ENCODE results near the gene TM4SF4.

The TM4SF4 gene

DNA sequence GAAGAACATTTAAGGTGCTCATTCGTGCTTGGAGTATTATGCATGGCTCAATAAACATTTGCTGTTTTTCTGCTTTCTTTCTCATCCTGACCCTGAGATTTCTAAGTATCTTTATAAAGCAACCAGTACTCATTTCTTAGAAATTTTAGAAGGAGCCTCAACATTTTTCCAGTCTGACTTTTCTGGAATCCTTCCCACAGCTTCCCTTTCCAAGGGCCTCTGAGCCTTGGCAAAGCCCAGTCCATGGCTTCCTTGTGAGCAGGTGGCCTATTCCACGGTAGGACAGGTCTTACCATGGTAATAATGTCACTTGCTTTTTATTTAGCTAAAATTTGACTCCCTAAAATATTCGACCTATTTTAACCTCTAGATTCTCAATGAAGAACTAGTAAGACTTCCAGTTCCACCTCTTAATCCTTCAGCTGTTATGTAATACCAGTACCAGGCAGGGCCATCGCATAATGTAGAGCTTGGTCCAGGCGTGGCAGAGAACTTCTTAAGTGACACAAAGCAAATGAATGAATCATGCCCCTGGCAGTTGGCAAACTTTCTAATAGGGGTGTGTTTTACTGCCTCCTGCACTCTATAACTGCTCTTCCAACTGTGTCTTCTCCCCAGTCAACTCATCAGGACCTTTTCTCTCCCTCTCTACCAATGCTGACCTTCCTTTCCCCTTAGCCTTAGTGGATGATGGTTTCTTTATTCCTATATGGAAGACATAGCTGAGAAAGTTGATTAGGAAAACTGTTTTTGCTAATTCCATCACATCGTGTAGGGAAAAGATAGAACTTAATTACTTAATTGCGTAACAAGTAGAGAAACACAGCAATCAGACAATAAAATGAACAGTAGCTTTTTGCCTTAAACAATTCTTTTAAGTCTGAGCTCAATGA, 894 bp upstream of the TM4SF4 start:
- Histone ChIP-seq H3K4me1 (ENCODE audit: low read length) (peaks cover 15% of the 10 kb centered on the region), H3K4me3 (ENCODE audit: low read length) (no peak overlapping the region), H3K9me2 (replicated peaks; ENCODE audit: insufficient read depth, low read length) (no peaks in the 10 kb centered on the region), H3F3A (ENCODE audit: insufficient read depth, low read length) (no peaks in the 10 kb centered on the region), H3K79me2 (ENCODE audit: low read length) (no peaks in the 10 kb centered on the region), H3K27me3 (replicated peaks; ENCODE audit: insufficient read depth, low read length) (no peaks in the 10 kb centered on the region), H3K9ac (ENCODE audit: low read length) (no peak overlapping the region), H3K9me3 (replicated peaks; ENCODE audit: insufficient read depth, low read length) (no peaks in the 10 kb centered on the region), H4K20me1 (ENCODE audit: insufficient read depth, low read length) (no peaks in the 10 kb centered on the region), H3K36me3 (replicated peaks; ENCODE audit: insufficient read depth, low read length) (no peaks in the 10 kb centered on the region), H3K27ac (ENCODE audit: low read length) (no peak overlapping the region), H2AFZ (ENCODE audit: low read length) (no peak overlapping the region), H3K4me2 (ENCODE audit: low read depth, low read length) (no peak overlapping the region)
- TF ChIP-seq, protein P1, sequence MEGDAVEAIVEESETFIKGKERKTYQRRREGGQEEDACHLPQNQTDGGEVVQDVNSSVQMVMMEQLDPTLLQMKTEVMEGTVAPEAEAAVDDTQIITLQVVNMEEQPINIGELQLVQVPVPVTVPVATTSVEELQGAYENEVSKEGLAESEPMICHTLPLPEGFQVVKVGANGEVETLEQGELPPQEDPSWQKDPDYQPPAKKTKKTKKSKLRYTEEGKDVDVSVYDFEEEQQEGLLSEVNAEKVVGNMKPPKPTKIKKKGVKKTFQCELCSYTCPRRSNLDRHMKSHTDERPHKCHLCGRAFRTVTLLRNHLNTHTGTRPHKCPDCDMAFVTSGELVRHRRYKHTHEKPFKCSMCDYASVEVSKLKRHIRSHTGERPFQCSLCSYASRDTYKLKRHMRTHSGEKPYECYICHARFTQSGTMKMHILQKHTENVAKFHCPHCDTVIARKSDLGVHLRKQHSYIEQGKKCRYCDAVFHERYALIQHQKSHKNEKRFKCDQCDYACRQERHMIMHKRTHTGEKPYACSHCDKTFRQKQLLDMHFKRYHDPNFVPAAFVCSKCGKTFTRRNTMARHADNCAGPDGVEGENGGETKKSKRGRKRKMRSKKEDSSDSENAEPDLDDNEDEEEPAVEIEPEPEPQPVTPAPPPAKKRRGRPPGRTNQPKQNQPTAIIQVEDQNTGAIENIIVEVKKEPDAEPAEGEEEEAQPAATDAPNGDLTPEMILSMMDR (IDR thresholded peaks at IDR 0.05; ENCODE audit: low read length): no peak
- TF ChIP-seq EZH2 (optimal IDR thresholded peaks at IDR 0.05; ENCODE audit: low read depth, low read length) (no peak), EZH2phosphoT487 (IDR thresholded peaks at IDR 0.05; ENCODE audit: low read length) (no peak)
- DNase-seq: no peak

GRCh38 chr3:149475451-149476060, 1.1 kb downstream of the TM4SF4 start:
- H3K9ac ChIP-seq (ENCODE audit: low read length): no peak overlapping the region
- H3K4me1 ChIP-seq (ENCODE audit: low read length): peaks cover 6% of the 10 kb centered on the region
- H3K9me3 ChIP-seq (replicated peaks; ENCODE audit: insufficient read depth, low read length): no peaks in the 10 kb centered on the region
- H2AFZ ChIP-seq (ENCODE audit: low read length): no peak overlapping the region
- no peak overlapping the region for H3K4me3 ChIP-seq (ENCODE audit: low read length)
- no peaks in the 10 kb centered on the region for H3K36me3 ChIP-seq (replicated peaks; ENCODE audit: insufficient read depth, low read length)
- no peaks in the 10 kb centered on the region for H3F3A ChIP-seq (ENCODE audit: insufficient read depth, low read length)
- H3K4me2 ChIP-seq (ENCODE audit: low read depth, low read length): no peak overlapping the region
- no peak overlapping the region for H3K27ac ChIP-seq (ENCODE audit: low read length)
- no peaks in the 10 kb centered on the region for H3K79me2 ChIP-seq (ENCODE audit: low read length)
- no peaks in the 10 kb centered on the region for H3K27me3 ChIP-seq (replicated peaks; ENCODE audit: insufficient read depth, low read length)
- DNase-seq: no peak
- TF ChIP-seq EZH2phosphoT487 (IDR thresholded peaks at IDR 0.05; ENCODE audit: low read length): no peak
- TF ChIP-seq, protein P1 (IDR thresholded peaks at IDR 0.05; ENCODE audit: low read length): no peak
- no peak for TF ChIP-seq EZH2 (optimal IDR thresholded peaks at IDR 0.05; ENCODE audit: low read depth, low read length)
- H3K9me2 ChIP-seq (replicated peaks; ENCODE audit: insufficient read depth, low read length): no peaks in the 10 kb centered on the region
- H4K20me1 ChIP-seq (ENCODE audit: insufficient read depth, low read length): no peaks in the 10 kb centered on the region

DNA sequence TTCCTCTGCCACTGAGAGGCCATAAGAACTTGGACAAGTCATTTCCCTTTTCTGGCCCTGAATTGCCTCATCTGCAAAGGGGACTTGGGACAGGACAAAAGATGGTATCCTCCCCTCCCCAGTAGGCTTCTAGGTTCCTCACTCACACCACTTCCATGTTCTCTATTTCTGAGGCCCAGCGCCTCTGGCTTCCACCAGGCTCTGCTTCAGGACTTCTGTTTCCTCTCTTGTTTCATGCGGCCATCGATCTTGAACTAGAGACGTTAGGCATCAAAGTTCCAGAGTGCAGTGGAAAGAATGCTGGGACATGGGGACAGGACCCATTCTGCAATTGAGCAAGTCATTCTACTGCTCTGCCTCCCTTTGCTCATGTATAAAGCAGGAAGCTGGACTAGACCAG, 1.7 kb downstream of the TM4SF4 start:
- no peak overlapping the region for H3K4me3 ChIP-seq (ENCODE audit: low read length)
- H3K9me3 ChIP-seq (replicated peaks; ENCODE audit: insufficient read depth, low read length): no peaks in the 10 kb centered on the region
- H2AFZ ChIP-seq (ENCODE audit: low read length): no peak overlapping the region

More for the DNA sequence above, 1.7 kb downstream of the TM4SF4 start:
- Histone ChIP-seq H4K20me1 (ENCODE audit: insufficient read depth, low read length) (no peaks in the 10 kb centered on the region), H3K4me2 (ENCODE audit: low read depth, low read length) (no peak overlapping the region), H3K27ac (ENCODE audit: low read length) (no peak overlapping the region), H3K36me3 (replicated peaks; ENCODE audit: insufficient read depth, low read length) (no peaks in the 10 kb centered on the region), H3K9me2 (replicated peaks; ENCODE audit: insufficient read depth, low read length) (no peaks in the 10 kb centered on the region), H3K4me1 (ENCODE audit: low read length) (peaks cover 6% of the 10 kb centered on the region), H3K79me2 (ENCODE audit: low read length) (no peaks in the 10 kb centered on the region), H3K9ac (ENCODE audit: low read length) (no peak overlapping the region), H3K27me3 (replicated peaks; ENCODE audit: insufficient read depth, low read length) (no peaks in the 10 kb centered on the region), H3F3A (ENCODE audit: insufficient read depth, low read length) (no peaks in the 10 kb centered on the region)
- TF ChIP-seq EZH2phosphoT487 (IDR thresholded peaks at IDR 0.05; ENCODE audit: low read length): no peak
- no peak for DNase-seq
